Measurements from ENCODE around the gene NPC2.
A peak's percentile ranks its signal among the peaks of the same experiment; 100 is the strongest.

Gene NPC2

GRCh38 chr14:74501691-74502090 lies 8.6 kb upstream of the NPC2 start:
- DNase-seq, result no peak

- no peak for DNase-seq
Observed at GRCh38 chr14:74501135-74501614, 8.1 kb upstream of the NPC2 start.

DNA sequence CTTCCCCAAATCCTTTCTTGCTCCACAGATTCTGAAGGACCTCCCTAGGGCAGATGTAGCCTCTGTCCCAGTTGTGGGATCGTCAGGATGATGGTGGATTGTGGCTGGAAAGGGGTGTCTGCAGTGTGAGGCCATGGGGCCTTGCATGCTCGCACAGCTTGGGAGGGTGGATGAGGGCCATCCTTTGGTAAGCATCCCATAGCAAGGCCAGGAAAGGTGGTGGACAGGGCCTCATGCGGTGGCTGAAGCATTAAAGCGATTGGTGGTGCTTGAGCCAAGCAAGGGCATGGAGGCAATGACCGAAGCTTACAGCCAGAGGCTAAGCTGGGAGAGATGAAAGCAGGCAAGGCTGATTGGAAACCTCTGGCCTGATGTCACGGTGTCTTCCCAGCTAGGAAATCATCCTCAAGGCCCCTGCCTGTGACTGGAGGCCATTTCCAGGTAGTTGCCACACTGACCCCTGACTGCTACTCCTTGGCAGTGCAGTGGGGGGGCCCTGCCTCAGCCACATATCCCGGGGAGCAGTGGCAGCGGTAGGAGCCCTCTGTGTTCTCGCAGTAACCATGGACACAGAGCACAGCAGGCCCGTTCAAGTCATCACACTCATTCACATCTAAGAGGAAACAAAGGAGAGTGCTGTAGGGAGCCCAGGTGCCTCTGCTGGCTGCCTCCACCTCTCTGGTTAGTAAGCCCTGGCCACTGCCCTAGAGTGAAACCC lies 7.5 kb upstream of the NPC2 start:
- no peak for DNase-seq

GRCh38 chr14:74495356-74495755 lies 2.3 kb upstream of the NPC2 start:
- no peak for DNase-seq

DNA sequence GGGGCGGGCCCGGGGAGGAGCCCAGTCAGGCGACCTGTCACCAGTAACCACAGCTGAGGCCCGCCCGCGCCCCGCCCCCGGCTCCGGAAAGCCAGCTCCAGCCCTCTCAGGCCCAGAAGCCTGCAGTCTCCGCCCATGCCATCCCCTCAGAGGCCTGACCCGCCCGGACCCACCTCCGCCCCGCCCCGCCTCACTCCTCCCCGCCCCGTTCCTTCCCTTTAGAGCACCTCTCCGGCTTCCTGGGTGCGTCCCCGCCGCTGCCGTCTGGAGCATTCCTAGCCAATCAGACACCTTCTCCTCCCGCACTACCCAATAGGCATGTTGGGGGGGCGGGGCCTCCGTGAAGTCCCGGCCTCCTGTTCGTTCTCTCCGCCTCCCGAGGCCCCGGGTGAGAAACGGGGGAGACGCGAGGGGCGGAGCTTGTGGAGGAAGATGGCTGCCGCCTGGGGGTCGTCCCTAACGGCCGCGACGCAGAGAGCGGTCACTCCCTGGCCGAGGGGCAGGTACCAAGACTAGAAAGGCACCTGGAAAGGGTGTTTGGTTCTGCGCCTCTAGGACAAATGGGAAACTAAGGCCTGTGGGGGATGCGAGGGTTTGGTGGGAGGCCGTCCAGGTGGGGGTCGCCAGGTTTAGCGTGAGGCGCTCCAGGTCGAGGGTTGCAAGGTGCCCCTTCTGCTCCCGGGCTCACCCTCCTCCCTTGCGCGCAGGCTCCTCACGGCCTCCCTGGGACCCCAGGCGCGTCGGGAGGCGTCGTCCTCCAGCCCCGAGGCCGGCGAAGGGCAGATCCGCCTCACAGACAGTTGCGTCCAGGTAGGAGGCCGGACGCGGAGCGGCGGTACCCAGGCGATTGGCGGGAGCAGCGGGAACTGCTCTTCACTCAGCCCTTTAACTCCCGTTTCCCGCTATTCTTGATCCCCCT lies 497 bp upstream of the NPC2 start, which contains the start of gene ISCA2:
ISCA2 (plus strand) TSS at position 423 of the 919 bp plus-strand sequence; CDS start at position 433, 10 bp downstream.
- DNase-seq, result peak; percentile 100

DNA sequence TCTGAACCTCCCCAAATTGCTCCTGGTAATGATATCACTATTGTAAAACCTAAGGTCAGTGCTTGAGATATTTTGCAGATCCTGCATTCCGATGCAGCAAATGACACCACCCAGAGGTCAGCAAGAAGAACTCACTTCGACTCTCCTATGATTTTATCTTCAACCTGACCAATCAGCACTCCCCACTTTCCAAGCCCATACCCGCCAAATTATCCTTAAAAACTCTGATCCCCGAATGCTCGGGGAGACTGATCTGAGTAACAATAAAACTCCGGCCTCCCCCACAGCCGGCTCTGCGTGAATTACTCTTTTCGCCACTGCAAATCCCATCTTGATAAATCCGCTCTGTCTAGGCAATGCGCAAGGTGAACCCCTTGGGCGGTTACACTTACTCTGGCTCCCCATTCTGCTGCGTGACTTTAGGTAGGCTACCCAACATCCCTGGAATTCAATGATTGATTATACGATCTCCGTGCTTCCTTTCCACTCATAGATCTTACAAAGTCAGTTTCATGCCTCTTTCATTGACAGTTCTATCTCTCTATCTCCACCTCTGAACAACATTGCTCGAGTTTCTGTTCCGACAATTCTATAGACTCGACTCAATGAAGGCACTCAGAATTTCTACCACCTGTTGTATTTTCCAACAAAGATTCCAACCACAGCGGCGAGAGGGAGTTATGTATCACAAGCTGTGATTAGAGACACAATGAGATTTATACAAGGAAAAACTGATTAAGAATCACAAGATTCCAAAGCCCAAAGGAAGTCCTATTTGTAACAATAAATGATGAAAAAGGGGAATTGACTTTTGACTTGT lies 939 bp downstream of the NPC2 start:
- DNase-seq, result no peak

DNA sequence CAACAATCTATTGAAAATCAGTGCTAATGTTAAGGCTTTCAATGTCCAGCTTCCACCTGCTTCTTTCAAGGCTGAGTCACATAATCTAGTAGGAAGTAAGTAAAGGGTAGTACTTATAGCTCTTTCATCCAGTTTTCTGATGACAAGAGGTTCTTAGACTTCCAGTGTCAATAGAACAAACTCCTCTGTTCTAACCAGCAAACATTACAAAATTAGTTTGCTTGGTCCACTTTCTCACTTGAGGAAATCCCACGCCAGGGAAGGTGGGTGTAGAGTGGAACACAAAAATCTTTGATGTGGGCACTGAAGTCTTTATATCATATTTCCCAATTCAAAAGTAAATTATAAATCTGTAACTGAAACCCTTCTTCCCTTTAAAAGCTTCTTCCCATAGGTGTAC lies 2.6 kb downstream of the NPC2 start:
- no peak for DNase-seq

GRCh38 chr14:74488786-74489397 lies 4.2 kb downstream of the NPC2 start:
- no peak for DNase-seq

GRCh38 chr14:74486164-74486563 lies 6.9 kb downstream of the NPC2 start:
- DNase-seq, result no peak

GRCh38 chr14:74483321-74483720 lies 9.8 kb downstream of the NPC2 start:
- no peak for DNase-seq

GRCh38 chr14:74482571-74482970 lies 10.5 kb downstream of the NPC2 start:
- DNase-seq, result no peak

DNA sequence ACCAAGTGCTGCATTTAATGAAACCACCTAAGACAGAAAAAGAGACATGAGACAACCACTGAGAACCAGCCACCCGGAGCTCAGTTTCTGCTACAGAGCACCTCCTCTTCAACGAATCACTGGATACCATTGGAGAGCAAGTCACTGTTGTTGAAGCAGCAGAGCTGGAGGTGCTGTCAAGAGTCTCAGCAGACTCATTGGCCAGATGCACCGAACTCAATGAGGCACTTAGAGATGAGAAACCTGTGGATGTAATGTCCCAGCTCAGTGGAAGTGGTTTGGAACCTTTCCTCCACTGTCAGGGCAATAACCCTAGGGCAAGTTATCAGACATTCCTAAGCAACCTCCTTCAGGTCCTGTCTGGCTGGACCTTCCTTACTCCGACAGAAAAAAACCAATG lies 13.1 kb downstream of the NPC2 start:
- no peak for DNase-seq

DNA sequence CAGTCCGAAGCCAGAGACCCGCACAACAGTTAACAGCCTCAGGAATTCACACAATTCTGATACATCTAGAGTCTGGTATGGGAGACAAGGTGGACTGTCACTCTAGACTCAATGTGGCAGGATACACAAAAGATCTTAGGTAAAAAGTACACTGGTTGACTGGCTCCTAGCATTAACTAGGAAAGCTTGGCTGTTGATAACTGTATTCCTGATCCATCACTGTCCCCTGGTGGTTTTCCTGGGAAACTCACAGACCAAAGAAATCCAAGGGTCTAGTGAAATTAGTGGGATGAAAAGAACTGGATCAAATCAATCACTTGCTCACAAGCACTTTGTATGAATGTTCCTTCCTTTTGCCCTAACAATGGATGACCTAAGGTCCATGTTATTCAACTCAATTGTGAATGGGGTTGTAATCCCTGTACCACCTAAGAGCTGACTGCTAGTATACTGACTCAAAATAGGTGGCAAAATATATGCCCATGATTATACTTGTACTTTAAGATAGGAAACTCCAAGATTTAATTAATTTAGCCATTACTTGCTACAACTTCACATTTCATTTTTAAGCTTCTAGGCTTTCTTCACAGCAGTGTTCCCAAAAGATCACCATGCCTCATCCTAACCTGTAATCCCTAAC lies 14.0 kb downstream of the NPC2 start:
- peak; percentile 61 for DNase-seq

DNA sequence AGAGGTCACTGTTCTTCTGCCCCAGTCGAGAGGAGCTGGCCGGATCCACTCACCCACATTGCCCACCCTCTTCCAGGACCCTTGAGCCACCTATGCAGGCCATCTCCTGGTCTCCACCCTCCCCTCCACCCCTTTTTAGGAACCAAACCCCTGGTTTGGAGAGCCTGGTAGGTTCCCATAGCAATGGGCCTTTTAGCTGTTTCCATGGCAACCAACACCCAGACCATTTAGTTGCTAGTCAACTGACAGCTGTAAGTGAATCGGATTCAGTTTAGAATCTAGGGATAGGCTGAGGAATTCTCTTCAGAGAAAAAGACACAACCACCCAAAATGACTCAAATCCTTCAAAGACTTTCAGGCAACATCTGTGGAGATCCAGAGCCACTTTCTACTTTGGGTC lies 16.5 kb downstream of the NPC2 start:
- DNase-seq, result no peak

- no peak for DNase-seq
Observed at GRCh38 chr14:74476107-74476506, 17.0 kb downstream of the NPC2 start.

DNA sequence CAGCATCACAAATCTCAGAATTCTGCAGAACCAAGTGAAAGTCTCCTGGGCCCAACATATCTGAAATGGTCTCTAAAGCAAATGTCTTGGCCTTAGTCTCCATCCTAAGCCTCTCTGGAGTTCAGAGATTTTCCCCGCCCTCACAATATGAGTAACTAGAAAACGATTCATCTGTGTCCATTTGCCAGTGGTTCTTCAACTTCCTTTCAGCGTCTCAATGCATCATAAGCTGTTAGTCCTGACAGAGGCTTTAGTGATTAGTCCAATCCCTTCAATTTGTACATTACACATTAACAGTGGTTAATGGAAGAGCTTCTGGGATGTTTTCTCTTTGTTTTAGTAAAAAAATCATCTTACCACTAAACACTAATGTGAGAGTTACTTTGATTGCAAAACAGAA lies 17.4 kb downstream of the NPC2 start:
- no peak for DNase-seq

DNA sequence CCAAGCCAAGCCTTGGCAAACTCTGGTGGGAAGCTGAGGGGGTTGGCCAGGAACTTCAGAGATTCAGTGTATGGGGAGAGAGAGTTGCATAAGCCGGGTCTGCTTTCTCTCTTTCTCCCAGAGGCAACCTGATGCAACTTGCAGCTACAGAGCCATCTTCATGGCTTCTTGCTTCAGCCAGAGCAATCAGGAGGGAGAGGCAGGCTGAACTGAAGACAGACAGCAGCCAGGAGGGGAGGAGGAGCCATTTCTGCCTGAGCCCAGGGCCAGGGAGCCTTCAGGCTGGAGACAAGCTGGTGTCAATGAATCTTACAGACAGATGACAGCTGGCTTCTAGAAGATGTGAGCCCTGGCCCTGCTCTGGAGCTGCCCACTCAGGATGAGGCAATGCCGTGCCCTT lies 18.7 kb downstream of the NPC2 start:
- DNase-seq, result peak; percentile 41

DNA sequence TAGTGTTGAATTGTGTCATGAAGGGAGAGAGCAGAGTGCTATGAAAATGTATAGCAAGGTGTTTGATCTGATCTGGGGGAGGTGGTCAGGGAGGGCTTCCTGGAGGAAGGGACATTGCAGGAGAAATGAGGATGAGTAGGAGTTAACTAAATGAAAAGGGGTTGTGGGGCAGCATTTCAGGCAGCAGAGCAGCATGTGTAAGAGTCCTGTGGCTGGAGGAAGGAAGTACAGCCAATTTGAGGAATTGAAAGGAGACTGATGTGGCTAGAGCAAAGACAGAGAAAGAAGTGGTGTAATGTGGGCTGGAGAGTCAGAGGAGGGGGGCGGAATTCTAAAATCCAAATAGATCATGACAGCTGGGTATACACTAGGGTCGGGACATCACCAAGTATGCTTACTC lies 20.5 kb downstream of the NPC2 start:
- DNase-seq, result no peak

DNA sequence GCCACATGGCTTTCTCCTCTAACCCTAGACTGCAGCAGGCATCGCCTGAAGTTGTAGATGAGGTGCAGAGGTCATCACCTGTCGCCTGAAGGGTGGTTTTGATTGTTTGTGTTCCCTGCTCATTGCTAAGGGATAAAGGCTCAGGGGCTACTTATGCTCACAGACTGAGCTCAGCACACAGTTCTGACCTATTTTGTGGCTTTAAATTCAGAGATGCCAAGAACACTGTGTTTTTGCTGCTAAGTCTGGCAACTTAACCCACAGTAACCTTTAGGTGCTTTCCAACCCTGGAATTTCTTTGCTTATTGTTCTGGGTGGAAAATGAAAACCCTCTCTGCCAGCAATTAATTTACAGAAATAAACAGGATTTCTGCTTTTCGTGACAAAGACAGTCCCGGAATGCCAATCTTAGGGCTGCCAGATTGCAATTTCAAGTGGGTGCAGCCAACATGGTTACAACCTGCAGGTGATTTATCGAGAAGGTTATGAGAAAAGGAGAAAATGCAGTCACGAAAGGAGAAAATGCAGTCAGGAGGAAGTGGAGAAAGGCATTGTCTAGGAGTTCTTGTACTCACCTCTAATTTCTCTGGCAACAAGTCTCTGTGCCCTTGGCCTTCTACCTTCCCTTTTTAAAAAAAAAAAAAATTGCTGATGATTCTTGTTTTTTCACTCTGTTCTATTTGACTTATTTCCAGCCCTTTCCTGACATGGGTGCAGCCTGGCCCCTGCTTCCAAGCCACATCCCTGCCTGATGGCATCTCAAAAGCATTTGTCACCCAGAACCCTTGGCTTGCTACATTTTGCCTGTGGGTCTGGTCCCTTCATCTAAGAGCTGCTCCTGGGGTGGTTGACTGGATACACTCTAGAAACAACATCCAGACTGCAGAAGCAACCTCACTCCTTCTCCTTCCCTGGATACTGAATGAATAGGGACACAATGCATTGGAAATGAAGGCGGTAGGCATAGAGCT lies 23.3 kb downstream of the NPC2 start:
- DNase-seq, result no peak

GRCh38 chr14:74468513-74468912 lies 24.6 kb downstream of the NPC2 start:
- DNase-seq, result no peak

- DNase-seq, result no peak
Observed at GRCh38 chr14:74465335-74465734, 27.8 kb downstream of the NPC2 start.
